HL-60 (cell line): ENCODE measurements around the gene NEDD4L.

ENCODE experiments used
- DNase-seq, 2 experiments: peaks; one replicate each; pipeline ENCODE4 v3.0.0-alpha.2; 2010 to 2020; ENCODE audit warnings: low read depth in 1 of 2, low spot score in 1 of 2
- H3K27ac ChIP-seq: fragments of 250-450 bp; sonication (Bioruptor Pico); replicated peaks from 2 replicates; pipeline ENCODE4 v1.5.1; 2020; ENCODE audit warnings: mild to moderate bottlenecking, moderate library complexity
- H3K27me3 ChIP-seq: fragments of 250-450 bp; sonication (Bioruptor Pico); 2 replicates; pipeline ENCODE4 v1.5.1; 2021; ENCODE audit warnings: mild to moderate bottlenecking, moderate library complexity; ENCODE audit not compliant: insufficient read depth, poor library complexity, severe bottlenecking
- H3K4me3 ChIP-seq: replicated peaks from 2 replicates; pipeline ENCODE4 v1.5.1; 2011; ENCODE audit warnings: mild to moderate bottlenecking, control low read depth, low read length; ENCODE audit not compliant: insufficient read depth
- GABPA ChIP-seq: IDR thresholded peaks from 2 replicates; pipeline ENCODE4 v1.6.1; 2012; ENCODE audit warnings: low read depth
- POLR2AphosphoS5 ChIP-seq: IDR thresholded peaks from 2 replicates; pipeline ENCODE4 v1.6.1; 2012; ENCODE audit warnings: low read depth
- SPI1 ChIP-seq: IDR thresholded peaks from 2 replicates; pipeline ENCODE4 v1.6.1; 2012; ENCODE audit warnings: low read depth, mild to moderate bottlenecking, borderline replicate concordance
- TF ChIP-seq, protein P1 (sequence below): IDR thresholded peaks from one replicate; pipeline ENCODE4 v1.5.1; 2011; ENCODE audit warnings: low read length, control low read depth, inconsistent platforms; ENCODE audit not compliant: insufficient read depth
- TF ChIP-seq, protein P2 (sequence below): IDR thresholded peaks from 2 replicates; pipeline ENCODE4 v1.6.1; 2012; ENCODE audit warnings: low read depth; ENCODE audit not compliant: insufficient replicate concordance

Gene NEDD4L

DNA sequence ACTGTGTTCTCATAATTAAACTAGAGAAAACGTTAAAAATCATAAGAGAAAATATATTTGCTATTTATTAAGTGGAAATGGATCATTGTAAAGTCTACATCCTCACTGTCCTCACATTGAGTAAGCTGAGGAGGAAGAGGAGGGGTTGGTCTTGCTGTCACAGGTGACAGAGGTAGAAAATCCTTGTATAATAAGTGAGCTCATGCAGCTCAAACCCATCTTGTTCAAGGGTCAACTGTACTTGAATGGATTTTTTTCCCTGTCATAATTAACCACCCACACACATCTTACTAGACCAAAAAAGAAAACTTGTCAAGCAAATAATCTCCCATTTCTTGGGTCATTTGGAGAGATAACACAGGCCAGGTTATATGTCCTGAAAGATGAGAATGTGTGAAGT is 231.2 kb downstream of the NEDD4L start:
- no peak for DNase-seq
- Histone ChIP-seq H3K4me3 (no peak overlapping the region), H3K27ac (no peak overlapping the region), H3K27me3 (peaks cover 11% of the 10 kb centered on the region)
- TF ChIP-seq, protein P1, sequence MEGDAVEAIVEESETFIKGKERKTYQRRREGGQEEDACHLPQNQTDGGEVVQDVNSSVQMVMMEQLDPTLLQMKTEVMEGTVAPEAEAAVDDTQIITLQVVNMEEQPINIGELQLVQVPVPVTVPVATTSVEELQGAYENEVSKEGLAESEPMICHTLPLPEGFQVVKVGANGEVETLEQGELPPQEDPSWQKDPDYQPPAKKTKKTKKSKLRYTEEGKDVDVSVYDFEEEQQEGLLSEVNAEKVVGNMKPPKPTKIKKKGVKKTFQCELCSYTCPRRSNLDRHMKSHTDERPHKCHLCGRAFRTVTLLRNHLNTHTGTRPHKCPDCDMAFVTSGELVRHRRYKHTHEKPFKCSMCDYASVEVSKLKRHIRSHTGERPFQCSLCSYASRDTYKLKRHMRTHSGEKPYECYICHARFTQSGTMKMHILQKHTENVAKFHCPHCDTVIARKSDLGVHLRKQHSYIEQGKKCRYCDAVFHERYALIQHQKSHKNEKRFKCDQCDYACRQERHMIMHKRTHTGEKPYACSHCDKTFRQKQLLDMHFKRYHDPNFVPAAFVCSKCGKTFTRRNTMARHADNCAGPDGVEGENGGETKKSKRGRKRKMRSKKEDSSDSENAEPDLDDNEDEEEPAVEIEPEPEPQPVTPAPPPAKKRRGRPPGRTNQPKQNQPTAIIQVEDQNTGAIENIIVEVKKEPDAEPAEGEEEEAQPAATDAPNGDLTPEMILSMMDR: no peak
- TF ChIP-seq GABPA (no peak), POLR2AphosphoS5 (no peak)
- TF ChIP-seq, protein P2, sequence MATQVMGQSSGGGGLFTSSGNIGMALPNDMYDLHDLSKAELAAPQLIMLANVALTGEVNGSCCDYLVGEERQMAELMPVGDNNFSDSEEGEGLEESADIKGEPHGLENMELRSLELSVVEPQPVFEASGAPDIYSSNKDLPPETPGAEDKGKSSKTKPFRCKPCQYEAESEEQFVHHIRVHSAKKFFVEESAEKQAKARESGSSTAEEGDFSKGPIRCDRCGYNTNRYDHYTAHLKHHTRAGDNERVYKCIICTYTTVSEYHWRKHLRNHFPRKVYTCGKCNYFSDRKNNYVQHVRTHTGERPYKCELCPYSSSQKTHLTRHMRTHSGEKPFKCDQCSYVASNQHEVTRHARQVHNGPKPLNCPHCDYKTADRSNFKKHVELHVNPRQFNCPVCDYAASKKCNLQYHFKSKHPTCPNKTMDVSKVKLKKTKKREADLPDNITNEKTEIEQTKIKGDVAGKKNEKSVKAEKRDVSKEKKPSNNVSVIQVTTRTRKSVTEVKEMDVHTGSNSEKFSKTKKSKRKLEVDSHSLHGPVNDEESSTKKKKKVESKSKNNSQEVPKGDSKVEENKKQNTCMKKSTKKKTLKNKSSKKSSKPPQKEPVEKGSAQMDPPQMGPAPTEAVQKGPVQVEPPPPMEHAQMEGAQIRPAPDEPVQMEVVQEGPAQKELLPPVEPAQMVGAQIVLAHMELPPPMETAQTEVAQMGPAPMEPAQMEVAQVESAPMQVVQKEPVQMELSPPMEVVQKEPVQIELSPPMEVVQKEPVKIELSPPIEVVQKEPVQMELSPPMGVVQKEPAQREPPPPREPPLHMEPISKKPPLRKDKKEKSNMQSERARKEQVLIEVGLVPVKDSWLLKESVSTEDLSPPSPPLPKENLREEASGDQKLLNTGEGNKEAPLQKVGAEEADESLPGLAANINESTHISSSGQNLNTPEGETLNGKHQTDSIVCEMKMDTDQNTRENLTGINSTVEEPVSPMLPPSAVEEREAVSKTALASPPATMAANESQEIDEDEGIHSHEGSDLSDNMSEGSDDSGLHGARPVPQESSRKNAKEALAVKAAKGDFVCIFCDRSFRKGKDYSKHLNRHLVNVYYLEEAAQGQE: no peak

DNA sequence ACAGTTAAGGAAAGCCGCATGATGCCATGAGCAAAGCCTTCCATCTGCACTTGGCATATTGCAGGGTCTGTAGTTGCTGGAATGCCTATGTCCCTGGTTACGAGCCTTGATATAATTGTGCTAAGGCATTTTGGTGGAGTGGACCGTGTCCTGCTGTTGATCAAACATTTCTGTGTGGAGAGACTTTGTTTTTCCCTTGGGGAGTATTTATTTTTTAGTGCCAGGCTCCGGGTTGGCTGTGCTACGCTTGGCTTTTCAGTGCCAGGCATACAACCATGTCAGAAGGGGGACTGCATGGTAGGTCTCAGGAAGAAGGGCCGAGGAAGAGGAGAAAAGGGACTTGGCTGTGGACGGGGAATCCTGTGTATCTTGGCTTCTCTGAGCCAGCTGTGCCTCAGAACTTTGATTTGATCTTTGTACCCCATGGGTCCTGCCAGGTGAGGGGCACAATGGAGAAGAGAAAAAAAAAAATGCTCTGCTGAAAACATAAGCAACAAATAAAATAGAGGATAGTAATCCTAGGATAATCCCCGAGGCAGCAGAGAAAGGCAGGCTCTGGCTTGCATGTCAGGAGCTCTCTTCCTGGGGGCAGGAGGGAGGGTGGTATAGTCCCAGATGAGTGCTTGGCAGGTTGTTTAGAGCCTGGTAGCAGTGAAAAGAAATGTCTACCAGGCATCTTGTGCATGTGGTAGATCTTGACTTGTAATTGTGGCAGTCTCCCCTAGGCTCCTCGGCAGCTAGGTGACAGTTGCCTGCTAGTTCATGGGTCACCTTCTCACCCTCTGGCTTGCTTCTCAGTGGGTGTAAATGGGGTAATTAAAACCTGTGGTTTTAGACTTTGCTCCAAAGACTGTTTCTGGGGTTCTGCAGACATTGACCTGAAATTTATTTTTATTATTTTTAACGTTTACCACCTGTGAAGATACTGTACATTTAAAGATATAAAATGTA is 233.0 kb downstream of the NEDD4L start:
- no peak for TF ChIP-seq SPI1
- no peak for TF ChIP-seq GABPA
- TF ChIP-seq, protein P2: no peak
- TF ChIP-seq POLR2AphosphoS5: no peak
- TF ChIP-seq, protein P1: no peak
- H3K4me3 ChIP-seq: no peak overlapping the region
- no peak overlapping the region for H3K27ac ChIP-seq
- H3K27me3 ChIP-seq: peaks cover 2% of the 10 kb centered on the region
- DNase-seq: no peak

GRCh38 chr18:58279504-58280175 is 235.6 kb downstream of the NEDD4L start:
- Histone ChIP-seq H3K4me3 (no peak overlapping the region), H3K27me3 (peaks cover 2% of the 10 kb centered on the region), H3K27ac (no peak overlapping the region)
- no peak for DNase-seq
- TF ChIP-seq, protein P2: no peak
- TF ChIP-seq, protein P1: no peak
- TF ChIP-seq POLR2AphosphoS5 (no peak), SPI1 (no peak), GABPA (no peak)
